Progenitor cell of endocrine pancreas (in vitro differentiated cells): ENCODE measurements around the gene MAST4. TPM values are rescaled to one million over a fixed set of nuclear protein-coding genes. Genes with fewer than 3 reads are reported as not detected.

Source experiments
- DNase-seq: peaks from one replicate; pipeline ENCODE4 v3.0.0; 2021; ENCODE audit warnings: low spot score; ENCODE audit not compliant: unreplicated experiment
- H3K27ac Mint-ChIP-seq: 2 replicates; pipeline ENCODE4 v1.8.0; 2021; ENCODE audit warnings: mild to moderate bottlenecking, moderate library complexity, mixed read lengths
- H3K27me3 Mint-ChIP-seq: 2 replicates; pipeline ENCODE4 v1.8.0; 2021; ENCODE audit warnings: mixed read lengths
- H3K36me3 Mint-ChIP-seq: 2 replicates; pipeline ENCODE4 v1.8.0; 2022; ENCODE audit warnings: mixed read lengths; ENCODE audit not compliant: insufficient read depth
- H3K4me1 Mint-ChIP-seq: 2 replicates; pipeline ENCODE4 v1.8.0; 2021; ENCODE audit warnings: low read depth, mixed read lengths
- H3K4me3 Mint-ChIP-seq: 2 replicates; pipeline ENCODE4 v1.8.0; 2021; ENCODE audit warnings: low read depth, mild to moderate bottlenecking, moderate library complexity, mixed read lengths
- H3K9me3 Mint-ChIP-seq: 2 replicates; pipeline ENCODE4 v1.8.0; 2021; ENCODE audit warnings: low read depth, mixed read lengths
- CTCF ChIP-seq: fragments of 200-600 bp; sonication (generic); IDR thresholded peaks from one replicate; pipeline ENCODE4 v1.5.0; 2021; ENCODE audit warnings: antibody characterized with exemption, mild to moderate bottlenecking; ENCODE audit not compliant: unreplicated experiment
- total RNA-seq: library from RNA; stranded (reverse); gene quantifications from 2 replicates; pipeline ENCODE4 v1.2.1, GENCODE V29; 2021

Gene MAST4
- total RNA-seq, 1 donor from 2014 or later: 45.3 TPM

- no peaks in the 10 kb centered on the region for H3K9me3 Mint-ChIP-seq
- no peaks in the 10 kb centered on the region for H3K36me3 Mint-ChIP-seq
- no peak overlapping the region for H3K4me3 Mint-ChIP-seq
- no peak for TF ChIP-seq CTCF
- peaks cover 42% of the 10 kb centered on the region for H3K4me1 Mint-ChIP-seq
- no peak overlapping the region for H3K27ac Mint-ChIP-seq
- no peaks in the 10 kb centered on the region for H3K27me3 Mint-ChIP-seq
- DNase-seq: no peak
These were observed 73.6 kb downstream of the MAST4 start for GRCh38 chr5:66669862-66670195.

- DNase-seq: no peak
- Mint-ChIP-seq H3K36me3 (no peaks in the 10 kb centered on the region), H3K4me3 (no peak overlapping the region), H3K9me3 (no peaks in the 10 kb centered on the region), H3K27me3 (no peaks in the 10 kb centered on the region), H3K27ac (no peak overlapping the region), H3K4me1 (peaks cover 50% of the 10 kb centered on the region)
- TF ChIP-seq CTCF: no peak
These were observed 75.1 kb downstream of the MAST4 start for GRCh38 chr5:66671305-66671704.

GRCh38 chr5:66674802-66675201 is 78.6 kb downstream of the MAST4 start:
- Mint-ChIP-seq H3K27me3 (no peaks in the 10 kb centered on the region), H3K9me3 (no peaks in the 10 kb centered on the region), H3K27ac (no peak overlapping the region), H3K36me3 (peaks cover 1% of the 10 kb centered on the region), H3K4me1 (peaks cover 34% of the 10 kb centered on the region), H3K4me3 (no peak overlapping the region)
- TF ChIP-seq CTCF: no peak
- DNase-seq: no peak

- Mint-ChIP-seq H3K36me3 (peaks cover 1% of the 10 kb centered on the region), H3K27me3 (no peaks in the 10 kb centered on the region), H3K9me3 (no peaks in the 10 kb centered on the region), H3K4me1 (peaks cover 35% of the 10 kb centered on the region), H3K4me3 (no peak overlapping the region), H3K27ac (no peak overlapping the region)
- TF ChIP-seq CTCF: no peak
- no peak for DNase-seq
These were observed 79.2 kb downstream of the MAST4 start for GRCh38 chr5:66675406-66675805.

- Mint-ChIP-seq H3K27ac (no peak overlapping the region), H3K4me3 (no peak overlapping the region), H3K36me3 (peaks cover 1% of the 10 kb centered on the region), H3K27me3 (no peaks in the 10 kb centered on the region), H3K9me3 (no peaks in the 10 kb centered on the region), H3K4me1 (peaks cover 31% of the 10 kb centered on the region)
- TF ChIP-seq CTCF: no peak
- DNase-seq: no peak
These were observed 84.0 kb downstream of the MAST4 start for GRCh38 chr5:66680221-66680620.
